WTC11 (cell line): Measurements from ENCODE around the gene ITPKC. TPM values are rescaled to one million over a fixed set of nuclear protein-coding genes. Genes with fewer than 3 reads are reported as not detected.

ENCODE experiments used
- ATAC-seq: fragments of 200-7000 bp; cut with Tn5 transposase; 2 replicates; pipeline ENCODE4 v1.10.0; 2021; ENCODE audit warnings: mild to moderate bottlenecking, moderate library complexity
- CTCF ChIA-PET: fragments of 300-600 bp; sonication (Branson Sonifier 250); formaldehyde crosslinking; loops from one replicate; lab custom pipeline; 2021; ENCODE audit warnings: antibody characterized with exemption; lab: Charles Lee
- POLR2A ChIA-PET: fragments of 350-600 bp; sonication (Branson Sonifier 250); formaldehyde crosslinking; loops from one replicate; lab custom pipeline; 2021; ENCODE audit warnings: antibody characterized with exemption; lab: Charles Lee
- DNase-seq: peaks from one replicate; pipeline ENCODE4 v3.0.0; 2021; ENCODE audit warnings: low spot score
- H3K27ac Mint-ChIP-seq: 2 replicates; pipeline ENCODE4 v1.8.0; 2021; ENCODE audit warnings: mixed read lengths
- H3K27me3 Mint-ChIP-seq: 2 replicates; pipeline ENCODE4 v1.8.0; 2021; ENCODE audit warnings: low read depth, mild to moderate bottlenecking, moderate library complexity, mixed read lengths
- H3K36me3 Mint-ChIP-seq: 2 replicates; pipeline ENCODE4 v1.8.0; 2021; ENCODE audit warnings: mixed read lengths
- H3K4me1 Mint-ChIP-seq: 2 replicates; pipeline ENCODE4 v1.8.0; 2022; ENCODE audit warnings: mixed read lengths
- H3K4me3 Mint-ChIP-seq: 2 replicates; pipeline ENCODE4 v1.8.0; 2021; ENCODE audit warnings: mild to moderate bottlenecking, moderate library complexity, mixed read lengths
- H3K9me3 Mint-ChIP-seq: 2 replicates; pipeline ENCODE4 v1.8.0; 2021; ENCODE audit warnings: mixed read lengths
- ATF1 ChIP-seq: sonication (generic); formaldehyde crosslinking; IDR thresholded peaks from 2 replicates; pipeline ENCODE4 v1.8.1; 2023; ENCODE audit warnings: mild to moderate bottlenecking, moderate library complexity, missing genetic modification reagents
- CBFB ChIP-seq: sonication (generic); formaldehyde crosslinking; IDR thresholded peaks from 2 replicates; pipeline ENCODE4 v1.8.1; 2022; ENCODE audit warnings: mild to moderate bottlenecking, low read depth, missing genetic modification reagents
- FOXK1 ChIP-seq: sonication (generic); formaldehyde crosslinking; IDR thresholded peaks from 2 replicates; pipeline ENCODE4 v1.8.0; 2022; ENCODE audit warnings: mild to moderate bottlenecking, moderate library complexity, missing genetic modification reagents
- GRHL2 ChIP-seq: fragments of 250-450 bp; sonication (Bioruptor Pico); IDR thresholded peaks from 2 replicates; pipeline ENCODE4 v1.8.0; 2022; ENCODE audit warnings: mild to moderate bottlenecking, moderate library complexity; ENCODE audit not compliant: insufficient replicate concordance, severe bottlenecking
- HMGXB4 ChIP-seq: sonication (generic); formaldehyde crosslinking; IDR thresholded peaks from 2 replicates; pipeline ENCODE4 v1.8.1; 2023; ENCODE audit warnings: mild to moderate bottlenecking, moderate library complexity, missing genetic modification reagents
- IRF1 ChIP-seq: sonication (generic); formaldehyde crosslinking; IDR thresholded peaks from 2 replicates; pipeline ENCODE4 v1.8.0; 2023; ENCODE audit warnings: missing genetic modification reagents
- KAT7 ChIP-seq: sonication (generic); formaldehyde crosslinking; IDR thresholded peaks from 2 replicates; pipeline ENCODE4 v1.8.1; 2023; ENCODE audit warnings: missing genetic modification reagents, mild to moderate bottlenecking, borderline replicate concordance
- NFATC4 ChIP-seq: fragments of 250-450 bp; sonication (Bioruptor Pico); IDR thresholded peaks from 2 replicates; pipeline ENCODE4 v1.9.0; 2021; ENCODE audit warnings: mild to moderate bottlenecking
- NR2C2 ChIP-seq: sonication (generic); formaldehyde crosslinking; IDR thresholded peaks from 2 replicates; pipeline ENCODE4 v1.8.0; 2022; ENCODE audit warnings: mild to moderate bottlenecking, missing genetic modification reagents
- SMAD4 ChIP-seq: sonication (generic); formaldehyde crosslinking; IDR thresholded peaks from 2 replicates; pipeline ENCODE4 v1.8.0; 2022; ENCODE audit warnings: mild to moderate bottlenecking, missing genetic modification reagents
- TP53 ChIP-seq: sonication (generic); formaldehyde crosslinking; IDR thresholded peaks from 2 replicates; pipeline ENCODE4 v1.8.1; 2023; ENCODE audit warnings: mild to moderate bottlenecking, missing genetic modification reagents
- USF2 ChIP-seq: sonication (generic); formaldehyde crosslinking; IDR thresholded peaks from 2 replicates; pipeline ENCODE4 v1.8.1; 2023; ENCODE audit warnings: mild to moderate bottlenecking, missing genetic modification reagents, moderate library complexity
- ZNF263 ChIP-seq: sonication (generic); formaldehyde crosslinking; IDR thresholded peaks from 2 replicates; pipeline ENCODE4 v1.8.1; 2022; ENCODE audit warnings: low read depth, mild to moderate bottlenecking, moderate library complexity, missing genetic modification reagents
- ZNF416 ChIP-seq: fragments of 250-450 bp; sonication (Bioruptor Pico); IDR thresholded peaks from 2 replicates; pipeline ENCODE4 v1.9.0; 2021; ENCODE audit warnings: mild to moderate bottlenecking, inconsistent platforms
- total RNA-seq: library from RNA; stranded (reverse); gene quantifications from 3 replicates; pipeline ENCODE4 v1.2.3, GENCODE V29; 2021
- TF ChIP-seq, protein P1 (sequence below): sonication (generic); formaldehyde crosslinking; IDR thresholded peaks from 2 replicates; pipeline ENCODE4 v1.8.1; 2022; ENCODE audit warnings: low read depth, mild to moderate bottlenecking, moderate library complexity, missing genetic modification reagents, borderline replicate concordance
- TF ChIP-seq, protein P2 (sequence below): sonication (generic); formaldehyde crosslinking; IDR thresholded peaks from 2 replicates; pipeline ENCODE4 v1.8.1; 2022; ENCODE audit warnings: missing genetic modification reagents, borderline replicate concordance
- TF ChIP-seq, protein P3 (sequence below): fragments of 250-450 bp; sonication (Bioruptor Pico); conservative IDR thresholded peaks from 2 replicates; pipeline ENCODE4 v1.9.0; 2021; ENCODE audit warnings: mild to moderate bottlenecking
- TF ChIP-seq, protein P4 (sequence below): sonication (generic); formaldehyde crosslinking; IDR thresholded peaks from 2 replicates; pipeline ENCODE4 v1.8.1; 2023; ENCODE audit warnings: mild to moderate bottlenecking, missing genetic modification reagents
- TF ChIP-seq, protein P5 (sequence below): fragments of 250-450 bp; sonication (Bioruptor Pico); IDR thresholded peaks from 2 replicates; pipeline ENCODE4 v1.8.0; 2021; ENCODE audit warnings: mild to moderate bottlenecking
- TF ChIP-seq, protein P6 (sequence below): fragments of 200-600 bp; IDR thresholded peaks from 2 replicates; pipeline ENCODE4 v1.8.0; 2022; ENCODE audit warnings: antibody characterized with exemption

Gene ITPKC
- total RNA-seq, 1 experiment from 2014 or later, result 13.8 TPM

GRCh38 chr19:40672038-40672437 lies 44.9 kb upstream of the ITPKC start:
- Mint-ChIP-seq H3K4me3 (no peak overlapping the region), H3K9me3 (no peaks in the 10 kb centered on the region), H3K27ac (no peak overlapping the region), H3K4me1 (no peaks in the 10 kb centered on the region)
- CTCF ChIA-PET, result interaction anchor here (0.9 kb wide), 1 partner anchor 37 kb away, joined by 3 read pairs; no protein-coding TSS in a partner anchor
- ATAC-seq (no peak), DNase-seq (no peak)
- POLR2A ChIA-PET, result no interaction called here
- TF ChIP-seq NFATC4 (CRISPR knock-in tag) (no peak), FOXK1 (no peak), KAT7 (CRISPR knock-in tag) (no peak), ZNF416 (no peak), SMAD4 (no peak), ATF1 (CRISPR knock-in tag) (no peak), IRF1 (CRISPR knock-in tag) (no peak), NR2C2 (CRISPR knock-in tag) (no peak), TP53 (CRISPR knock-in tag) (no peak), GRHL2 (no peak), ZNF263 (CRISPR knock-in tag) (no peak), CBFB (CRISPR knock-in tag) (no peak), HMGXB4 (CRISPR knock-in tag) (no peak), USF2 (no peak)
- TF ChIP-seq, protein P1, sequence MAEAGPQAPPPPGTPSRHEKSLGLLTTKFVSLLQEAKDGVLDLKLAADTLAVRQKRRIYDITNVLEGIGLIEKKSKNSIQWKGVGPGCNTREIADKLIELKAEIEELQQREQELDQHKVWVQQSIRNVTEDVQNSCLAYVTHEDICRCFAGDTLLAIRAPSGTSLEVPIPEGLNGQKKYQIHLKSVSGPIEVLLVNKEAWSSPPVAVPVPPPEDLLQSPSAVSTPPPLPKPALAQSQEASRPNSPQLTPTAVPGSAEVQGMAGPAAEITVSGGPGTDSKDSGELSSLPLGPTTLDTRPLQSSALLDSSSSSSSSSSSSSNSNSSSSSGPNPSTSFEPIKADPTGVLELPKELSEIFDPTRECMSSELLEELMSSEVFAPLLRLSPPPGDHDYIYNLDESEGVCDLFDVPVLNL (CRISPR knock-in tag), result no peak
- TF ChIP-seq, protein P2, sequence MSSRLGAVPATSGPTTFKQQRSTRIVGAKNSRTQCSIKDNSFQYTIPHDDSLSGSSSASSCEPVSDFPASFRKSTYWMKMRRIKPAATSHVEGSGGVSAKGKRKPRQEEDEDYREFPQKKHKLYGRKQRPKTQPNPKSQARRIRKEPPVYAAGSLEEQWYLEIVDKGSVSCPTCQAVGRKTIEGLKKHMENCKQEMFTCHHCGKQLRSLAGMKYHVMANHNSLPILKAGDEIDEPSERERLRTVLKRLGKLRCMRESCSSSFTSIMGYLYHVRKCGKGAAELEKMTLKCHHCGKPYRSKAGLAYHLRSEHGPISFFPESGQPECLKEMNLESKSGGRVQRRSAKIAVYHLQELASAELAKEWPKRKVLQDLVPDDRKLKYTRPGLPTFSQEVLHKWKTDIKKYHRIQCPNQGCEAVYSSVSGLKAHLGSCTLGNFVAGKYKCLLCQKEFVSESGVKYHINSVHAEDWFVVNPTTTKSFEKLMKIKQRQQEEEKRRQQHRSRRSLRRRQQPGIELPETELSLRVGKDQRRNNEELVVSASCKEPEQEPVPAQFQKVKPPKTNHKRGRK (CRISPR knock-in tag), result no peak
- TF ChIP-seq, protein P3, sequence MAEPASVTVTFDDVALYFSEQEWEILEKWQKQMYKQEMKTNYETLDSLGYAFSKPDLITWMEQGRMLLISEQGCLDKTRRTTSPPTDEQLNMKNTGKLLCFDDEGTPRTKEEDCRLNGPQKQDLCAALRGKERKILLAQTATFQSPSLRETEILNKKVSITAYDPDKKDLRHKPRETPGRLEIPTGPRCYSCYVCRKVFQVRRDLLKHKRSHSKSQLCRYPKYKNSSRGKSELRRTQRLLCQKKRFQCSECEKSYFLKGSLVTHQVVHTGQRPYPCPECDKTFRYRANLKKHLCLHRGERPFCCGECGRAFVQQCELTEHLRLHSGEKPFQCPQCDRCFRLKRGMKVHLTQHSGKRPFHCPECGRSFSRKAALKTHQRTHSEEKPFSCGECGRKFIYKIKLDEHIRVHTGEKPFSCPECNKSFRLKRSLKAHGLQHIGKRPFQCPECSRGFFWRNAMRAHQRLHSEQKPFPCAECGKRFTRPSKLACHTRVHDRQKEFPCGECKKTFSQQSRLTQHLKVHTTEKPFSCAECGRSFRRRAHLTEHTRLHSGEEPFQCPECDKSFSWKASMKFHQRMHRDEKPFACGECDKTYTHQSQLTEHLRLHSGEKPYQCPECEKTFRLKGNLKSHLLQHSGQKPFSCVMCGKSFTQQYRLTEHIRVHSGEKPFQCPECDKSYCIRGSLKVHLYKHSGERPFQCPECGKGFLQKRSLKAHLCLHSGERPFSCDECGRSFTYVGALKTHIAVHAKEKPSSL (CRISPR knock-in tag), result no peak
- TF ChIP-seq, protein P4, sequence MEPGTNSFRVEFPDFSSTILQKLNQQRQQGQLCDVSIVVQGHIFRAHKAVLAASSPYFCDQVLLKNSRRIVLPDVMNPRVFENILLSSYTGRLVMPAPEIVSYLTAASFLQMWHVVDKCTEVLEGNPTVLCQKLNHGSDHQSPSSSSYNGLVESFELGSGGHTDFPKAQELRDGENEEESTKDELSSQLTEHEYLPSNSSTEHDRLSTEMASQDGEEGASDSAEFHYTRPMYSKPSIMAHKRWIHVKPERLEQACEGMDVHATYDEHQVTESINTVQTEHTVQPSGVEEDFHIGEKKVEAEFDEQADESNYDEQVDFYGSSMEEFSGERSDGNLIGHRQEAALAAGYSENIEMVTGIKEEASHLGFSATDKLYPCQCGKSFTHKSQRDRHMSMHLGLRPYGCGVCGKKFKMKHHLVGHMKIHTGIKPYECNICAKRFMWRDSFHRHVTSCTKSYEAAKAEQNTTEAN (CRISPR knock-in tag), result no peak
- TF ChIP-seq, protein P5, sequence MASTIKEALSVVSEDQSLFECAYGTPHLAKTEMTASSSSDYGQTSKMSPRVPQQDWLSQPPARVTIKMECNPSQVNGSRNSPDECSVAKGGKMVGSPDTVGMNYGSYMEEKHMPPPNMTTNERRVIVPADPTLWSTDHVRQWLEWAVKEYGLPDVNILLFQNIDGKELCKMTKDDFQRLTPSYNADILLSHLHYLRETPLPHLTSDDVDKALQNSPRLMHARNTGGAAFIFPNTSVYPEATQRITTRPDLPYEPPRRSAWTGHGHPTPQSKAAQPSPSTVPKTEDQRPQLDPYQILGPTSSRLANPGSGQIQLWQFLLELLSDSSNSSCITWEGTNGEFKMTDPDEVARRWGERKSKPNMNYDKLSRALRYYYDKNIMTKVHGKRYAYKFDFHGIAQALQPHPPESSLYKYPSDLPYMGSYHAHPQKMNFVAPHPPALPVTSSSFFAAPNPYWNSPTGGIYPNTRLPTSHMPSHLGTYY (CRISPR knock-in tag), result no peak
- TF ChIP-seq, protein P6, sequence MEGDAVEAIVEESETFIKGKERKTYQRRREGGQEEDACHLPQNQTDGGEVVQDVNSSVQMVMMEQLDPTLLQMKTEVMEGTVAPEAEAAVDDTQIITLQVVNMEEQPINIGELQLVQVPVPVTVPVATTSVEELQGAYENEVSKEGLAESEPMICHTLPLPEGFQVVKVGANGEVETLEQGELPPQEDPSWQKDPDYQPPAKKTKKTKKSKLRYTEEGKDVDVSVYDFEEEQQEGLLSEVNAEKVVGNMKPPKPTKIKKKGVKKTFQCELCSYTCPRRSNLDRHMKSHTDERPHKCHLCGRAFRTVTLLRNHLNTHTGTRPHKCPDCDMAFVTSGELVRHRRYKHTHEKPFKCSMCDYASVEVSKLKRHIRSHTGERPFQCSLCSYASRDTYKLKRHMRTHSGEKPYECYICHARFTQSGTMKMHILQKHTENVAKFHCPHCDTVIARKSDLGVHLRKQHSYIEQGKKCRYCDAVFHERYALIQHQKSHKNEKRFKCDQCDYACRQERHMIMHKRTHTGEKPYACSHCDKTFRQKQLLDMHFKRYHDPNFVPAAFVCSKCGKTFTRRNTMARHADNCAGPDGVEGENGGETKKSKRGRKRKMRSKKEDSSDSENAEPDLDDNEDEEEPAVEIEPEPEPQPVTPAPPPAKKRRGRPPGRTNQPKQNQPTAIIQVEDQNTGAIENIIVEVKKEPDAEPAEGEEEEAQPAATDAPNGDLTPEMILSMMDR, result no peak
- TF ChIP-seq, all 79 proteins: peak for 0
- no peaks in the 10 kb centered on the region for H3K27me3 Mint-ChIP-seq
- H3K36me3 Mint-ChIP-seq, result peaks cover 29% of the 10 kb centered on the region; the same call in 1 of the 2 replicates
